ENCODE data around the gene BABAM2.

- no peak for TF ChIP-seq CTCF (conservative IDR thresholded peaks at IDR 0.05; ENCODE audit: low read length)
- no peak for TF ChIP-seq EZH2phosphoT487 (IDR thresholded peaks at IDR 0.05; ENCODE audit: borderline replicate concordance, low read depth, low read length)
These were observed 270.5 kb downstream of the BABAM2 start for GRCh38 chr2:28160986-28161425.
